HepG2 (cell line): ENCODE data around the gene OPRD1. TPM values are rescaled to one million over a fixed set of nuclear protein-coding genes. Genes with fewer than 3 reads are reported as not detected.

Experiments
- AKAP8 ChIP-seq: sonication (generic); formaldehyde crosslinking; IDR thresholded peaks from 2 replicates; pipeline ENCODE4 v1.5.1; 2020; ENCODE audit warnings: mild to moderate bottlenecking, missing genetic modification reagents
- ASH2L ChIP-seq: fragments of 300-600, 200-600 bp; sonication (generic); IDR thresholded peaks from 2 replicates; pipeline ENCODE4 v1.7.0; 2017; ENCODE audit warnings: low read depth, mild to moderate bottlenecking, moderate library complexity, mixed read lengths, low read length; ENCODE audit not compliant: insufficient read length
- BRF2 ChIP-seq: sonication (generic); formaldehyde crosslinking; IDR thresholded peaks from 2 replicates; pipeline ENCODE4 v1.8.1; 2022; ENCODE audit warnings: mild to moderate bottlenecking, missing genetic modification reagents
- ERF ChIP-seq: IDR thresholded peaks from 2 replicates; pipeline ENCODE4 v1.6.1; 2018; ENCODE audit warnings: missing biosample characterization, missing genetic modification reagents
- FOXO4 ChIP-seq: sonication (generic); formaldehyde crosslinking; conservative IDR thresholded peaks from 2 replicates; pipeline ENCODE4 v1.8.1; 2023; ENCODE audit warnings: missing genetic modification reagents
- GFI1 ChIP-seq: sonication (generic); formaldehyde crosslinking; IDR thresholded peaks from 2 replicates; pipeline ENCODE4 v1.5.0; 2020; ENCODE audit warnings: missing genetic modification reagents, mild to moderate bottlenecking, borderline replicate concordance
- GPN1 ChIP-seq: sonication (generic); formaldehyde crosslinking; IDR thresholded peaks from 2 replicates; pipeline ENCODE4 v1.5.1; 2020; ENCODE audit warnings: missing genetic modification reagents, borderline replicate concordance
- ISX ChIP-seq: sonication (generic); formaldehyde crosslinking; conservative IDR thresholded peaks from 2 replicates; pipeline ENCODE4 v1.5.0; 2020; ENCODE audit warnings: missing genetic modification reagents
- JUNB ChIP-seq: sonication (generic); formaldehyde crosslinking; IDR thresholded peaks from 2 replicates; pipeline ENCODE4 v1.8.0; 2022; ENCODE audit warnings: missing genetic modification reagents, mild to moderate bottlenecking, borderline replicate concordance
- MATR3 ChIP-seq: sonication (generic); formaldehyde crosslinking; IDR thresholded peaks from 2 replicates; pipeline ENCODE4 v1.4.0; 2020; ENCODE audit warnings: missing genetic modification reagents
- MLXIP ChIP-seq: sonication (generic); formaldehyde crosslinking; IDR thresholded peaks from 2 replicates; pipeline ENCODE4 v1.9.0; 2021; ENCODE audit warnings: missing genetic modification reagents, borderline replicate concordance
- RFX1 ChIP-seq: fragments of 450-650 bp; IDR thresholded peaks from 2 replicates; pipeline ENCODE4 v1.6.1; 2017
- RFXAP ChIP-seq: sonication (generic); formaldehyde crosslinking; IDR thresholded peaks from 2 replicates; pipeline ENCODE4 v1.4.0; 2020; ENCODE audit warnings: missing genetic modification reagents, borderline replicate concordance
- SNAPC2 ChIP-seq: sonication (generic); formaldehyde crosslinking; IDR thresholded peaks from 2 replicates; pipeline ENCODE4 v1.8.1; 2022; ENCODE audit warnings: mild to moderate bottlenecking, missing genetic modification reagents
- SPEN ChIP-seq: sonication (generic); formaldehyde crosslinking; IDR thresholded peaks from 2 replicates; pipeline ENCODE4 v1.5.1; 2020; ENCODE audit warnings: low read depth, mild to moderate bottlenecking, missing genetic modification reagents
- SSRP1 ChIP-seq: IDR thresholded peaks from 2 replicates; pipeline ENCODE4 v1.6.1; 2016; ENCODE audit warnings: control low read depth
- YY1 ChIP-seq: IDR thresholded peaks from 2 replicates; pipeline ENCODE4 v1.6.1; 2011; ENCODE audit warnings: low read length, low read depth, moderate library complexity, mild to moderate bottlenecking; ENCODE audit not compliant: insufficient read depth, insufficient replicate concordance
- ZBTB21 ChIP-seq: sonication (generic); formaldehyde crosslinking; IDR thresholded peaks from 2 replicates; pipeline ENCODE4 v1.4.0; 2020; ENCODE audit warnings: missing genetic modification reagents
- ZFP1 ChIP-seq: IDR thresholded peaks from 2 replicates; pipeline ENCODE4 v1.6.1; 2016
- ZFY ChIP-seq: sonication (generic); formaldehyde crosslinking; IDR thresholded peaks from 2 replicates; pipeline ENCODE4 v1.4.0; 2020; ENCODE audit warnings: missing genetic modification reagents
- ZNF20 ChIP-seq: sonication (generic); formaldehyde crosslinking; IDR thresholded peaks from 2 replicates; pipeline ENCODE4 v1.4.0; 2020; ENCODE audit warnings: mild to moderate bottlenecking, moderate library complexity, missing genetic modification reagents
- ZNF207 ChIP-seq: fragments of 450-650 bp; IDR thresholded peaks from 2 replicates; pipeline ENCODE4 v1.6.1; 2016; ENCODE audit warnings: antibody characterized with exemption, borderline replicate concordance
- ZNF281 ChIP-seq: sonication (generic); formaldehyde crosslinking; IDR thresholded peaks from 2 replicates; pipeline ENCODE4 v1.4.0; 2020; ENCODE audit warnings: missing genetic modification reagents, borderline replicate concordance
- polyA plus RNA-seq, 8 experiments: library from polyadenylated mRNA; depleted of rRNA in 3 of 8; stranded (reverse) in 7 of 8; unstranded in 1 of 8; fragments of >200 nt; fragmentation: Illumina TruSeq in 4 of 8; extraction: Trizol in 4 of 8; gene quantifications; 2 replicates each; pipeline versions ENCODE4 v1.2.1 to v1.2.3, GENCODE V29; 2011 to 2016; ENCODE audit warnings: low read depth in 4 of 8, missing spikeins in 1 of 8, mixed read lengths in 1 of 8; ENCODE audit not compliant: insufficient read depth in 1 of 8
- total RNA-seq, 5 experiments: library from RNA; depleted of rRNA; stranded (reverse); fragments of >200 nt; fragmentation: Illumina TruSeq; extraction: Trizol; gene quantifications; 2 replicates each; pipeline ENCODE4 v1.2.3, GENCODE V29; 2016; ENCODE audit warnings: low read depth in 1 of 5

Gene OPRD1
- total and polyA plus RNA-seq, 2 of the 13 experiments (the other 11 are each of a cell fraction or from before 2014, with no cell fraction given): 0.02 to 0.03 TPM

GRCh38 chr1:28877132-28877781 is 65.3 kb downstream of the OPRD1 start (continued):
- TF ChIP-seq FOXO4 (CRISPR knock-in tag) (no peak), ZNF207 (no peak), SNAPC2 (CRISPR knock-in tag) (no peak), RFXAP (no peak), RFX1 (no peak), MLXIP (no peak), ZNF281 (no peak), MATR3 (CRISPR knock-in tag) (no peak), ASH2L (no peak), GFI1 (CRISPR knock-in tag) (no peak), ZFP1 (CRISPR knock-in tag) (no peak), ZBTB21 (CRISPR knock-in tag) (no peak), YY1 (peak; percentile 43), BRF2 (no peak), JUNB (CRISPR knock-in tag) (no peak), ERF (CRISPR knock-in tag) (0 out of 2 replicates have a peak, but pooled peaks have one; percentile 27), ISX (CRISPR knock-in tag) (no peak), ZFY (CRISPR knock-in tag) (no peak), ZNF20 (no peak), SPEN (no peak), AKAP8 (CRISPR knock-in tag) (no peak), GPN1 (CRISPR knock-in tag) (no peak), SSRP1 (CRISPR knock-in tag) (no peak)
